Measurements from ENCODE around the gene RSPH3. TPM values are rescaled to one million over a fixed set of nuclear protein-coding genes. Genes with fewer than 3 reads are reported as not detected.
"Not testable (repeated sequence)": the region's sequence is repeated elsewhere in the genome, so short reads cannot be mapped to it uniquely, and the experiment has no call there.

RSPH3 gene
- total and polyA plus RNA-seq, 4 experiments from 2014 or later = 0.66 to 3.7 (median 3.5) TPM

DNA sequence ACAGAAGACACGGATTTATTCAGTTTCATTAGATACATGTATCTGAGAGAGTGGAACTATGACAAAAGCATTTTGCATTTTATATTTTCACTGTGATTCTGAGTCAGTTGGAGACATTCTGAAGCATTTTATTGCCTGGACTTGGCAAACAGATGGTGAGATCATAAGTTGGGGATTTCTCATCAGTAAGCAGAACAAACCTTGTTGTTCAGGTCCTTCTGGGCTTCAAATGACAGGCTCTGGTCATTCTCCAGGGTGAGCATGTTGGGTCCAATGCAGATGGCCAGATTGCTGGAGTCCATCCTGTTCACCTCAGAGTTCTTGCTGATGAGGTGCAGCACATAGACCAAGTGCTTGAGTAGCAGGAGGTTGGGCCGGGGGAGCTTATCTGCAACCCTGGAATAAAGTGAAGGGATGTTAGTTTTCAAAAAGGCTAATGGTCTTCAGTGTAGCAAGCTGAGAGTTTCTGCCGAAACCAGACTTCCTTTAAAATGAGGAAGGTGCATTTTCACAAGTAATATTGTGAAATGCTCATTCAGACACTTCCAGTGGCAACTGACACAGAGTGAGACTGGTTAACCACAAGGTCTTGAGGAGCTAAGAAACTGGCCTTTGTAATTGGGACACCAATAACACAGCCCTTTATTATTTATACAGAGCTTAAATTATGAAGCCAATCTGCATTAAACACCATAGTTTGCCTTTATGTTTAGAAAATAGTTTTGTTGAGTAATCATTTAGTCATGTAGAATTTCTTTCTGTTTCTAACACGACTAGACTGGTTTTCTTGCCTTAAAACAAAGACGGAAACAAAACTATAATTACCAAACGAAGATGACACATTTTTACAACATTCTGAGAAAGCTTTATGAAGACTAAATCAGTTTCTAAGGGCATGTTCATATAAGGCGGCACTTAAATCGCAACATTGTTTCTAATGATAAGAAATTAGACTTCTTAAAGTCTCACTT is 39.2 kb upstream of the RSPH3 start:
- intact Hi-C loops (cut with micrococcal nuclease) = loop anchor here (2.0 kb wide), 1 partner anchor 20 kb away; no protein-coding TSS in a partner anchor
- peaks cover 87 to 92% of the 10 kb centered on the region in 2 donors for H3K36me3 Mint-ChIP-seq
- CTCF ChIA-PET (ENCODE audit: partially characterized antibody) = interaction anchor here (0.9 to 14.2 kb wide), 7 partner anchors 19 to 379 kb away, joined by 3 to 333 read pairs (median 4); no protein-coding TSS in a partner anchor

GRCh38 chr6:159038318-159038717 is 38.3 kb upstream of the RSPH3 start:
- CTCF ChIA-PET (ENCODE audit: partially characterized antibody) = interaction anchor here (1.6 to 14.2 kb wide), 4 partner anchors 20 to 68 kb away, joined by 4 to 333 read pairs (median 112); no protein-coding TSS in a partner anchor
- peaks cover 75% of the 10 kb centered on the region for H3K36me3 ChIP-seq (ENCODE audit: insufficient read depth, low read length)

More for the DNA sequence above, 39.2 kb upstream of the RSPH3 start:
- Histone ChIP-seq H3K9me3 (ENCODE audit: control insufficient read depth in 1 of 2, low read length in 2 of 2) (no peaks in the 10 kb centered on the region), H3K4me1 (ENCODE audit: insufficient read depth, low read length) (peaks cover 75% of the 10 kb centered on the region), H3K27ac (ENCODE audit: low read depth, low read length) (peak overlapping the region; percentile 82), H3K27me3 (ENCODE audit: insufficient read depth, low read length) (no peaks in the 10 kb centered on the region), H3K36me3 (ENCODE audit: insufficient read depth, low read length) (peaks cover 77% of the 10 kb centered on the region), H3K4me3 (ENCODE audit: low read length in 2 of 2) (peak overlapping the region; percentile 32 to 79)
- Mint-ChIP-seq H3K9me3 (no peaks in the 10 kb centered on the region), H3K4me1 (peaks cover 43 to 87% (median 62%) of the 10 kb centered on the region in 4 donors), H3K4me3 (peak overlapping the region; percentile 99 to 100 (median 100)), H3K27me3 (no peaks in the 10 kb centered on the region), H3K27ac (peak overlapping the region; percentile 93 to 100 (median 99))
- DNase-seq = peak in 4 of 5 donors; percentile 38 to 64 (median 44)
- POLR2A ChIA-PET (ENCODE audit: partially characterized antibody) = interaction anchor here (0.7 to 17.5 kb wide), 10 partner anchors 9 to 186 kb away, joined by 4 to 651 read pairs (median 6); partner anchors contain the start of gene RSPH3

DNA sequence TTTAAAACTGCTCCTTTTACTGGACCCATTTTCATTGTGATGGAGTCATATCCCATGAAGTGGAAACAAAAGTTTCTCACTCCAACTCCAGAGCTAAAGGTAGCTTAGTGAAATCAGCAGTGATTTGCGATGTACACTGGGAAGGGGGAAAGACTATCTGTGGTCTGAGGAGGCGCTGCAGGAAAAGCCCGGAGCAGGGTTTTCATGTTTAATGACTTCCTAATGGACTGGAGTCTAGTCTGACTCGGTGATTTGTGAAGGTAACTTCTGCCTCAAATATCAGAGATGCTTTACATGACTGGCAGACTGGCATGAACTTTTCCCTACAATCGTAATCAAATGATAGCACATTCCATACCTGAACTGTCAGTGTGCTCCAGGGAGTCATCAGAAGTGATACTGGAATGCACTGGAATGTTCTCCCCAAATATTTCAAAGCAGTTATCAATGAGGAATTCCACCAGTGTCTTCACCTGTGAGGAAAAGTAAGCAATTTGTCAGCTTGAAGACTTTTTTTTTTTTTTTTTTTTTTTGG is 37.8 kb upstream of the RSPH3 start:
- H3K27me3 ChIP-seq (ENCODE audit: insufficient read depth, low read length) = no peaks in the 10 kb centered on the region
- H3K9me3 ChIP-seq (ENCODE audit: control insufficient read depth in 1 of 2, low read length in 2 of 2) = no peaks in the 10 kb centered on the region
- H3K27ac ChIP-seq (ENCODE audit: low read depth, low read length) = peak overlapping the region; percentile 40
- H3K27ac Mint-ChIP-seq = peak overlapping the region; percentile 82 to 100 (median 93)
- H3K4me3 ChIP-seq (ENCODE audit: low read length in 2 of 2) = no peak overlapping the region
- ChIA-PET POLR2A (ENCODE audit: partially characterized antibody) (interaction anchor here (0.7 to 17.5 kb wide), 9 partner anchors 20 to 93 kb away, joined by 3 to 651 read pairs (median 4); no protein-coding TSS in a partner anchor), CTCF (ENCODE audit: partially characterized antibody) (interaction anchor here (1.6 to 14.2 kb wide), 4 partner anchors 20 to 68 kb away, joined by 4 to 333 read pairs (median 112); no protein-coding TSS in a partner anchor)
- H3K4me3 Mint-ChIP-seq = peak overlapping the region; percentile 26 to 99 (median 68)
- intact Hi-C loops (cut with micrococcal nuclease) = loop anchor here (2.0 kb wide), 1 partner anchor 19 kb away; no protein-coding TSS in a partner anchor
- peaks cover 46 to 84% (median 68%) of the 10 kb centered on the region in 4 donors for H3K4me1 Mint-ChIP-seq
- H3K27me3 Mint-ChIP-seq = no peaks in the 10 kb centered on the region
- peaks cover 73 to 82% of the 10 kb centered on the region in 2 donors for H3K36me3 Mint-ChIP-seq
- H3K9me3 Mint-ChIP-seq = no peaks in the 10 kb centered on the region
- no peak for DNase-seq
- H3K36me3 ChIP-seq (ENCODE audit: insufficient read depth, low read length) = peaks cover 70% of the 10 kb centered on the region
- peaks cover 75% of the 10 kb centered on the region for H3K4me1 ChIP-seq (ENCODE audit: insufficient read depth, low read length)

More at GRCh38 chr6:159038318-159038717, 38.3 kb upstream of the RSPH3 start:
- Histone ChIP-seq H3K27ac (ENCODE audit: low read depth, low read length) (peak overlapping the region; percentile 40), H3K4me1 (ENCODE audit: insufficient read depth, low read length) (peaks cover 75% of the 10 kb centered on the region)
- H3K4me3 Mint-ChIP-seq = peak overlapping the region in 7 of 8 donors; percentile 20 to 100 (median 71)
- H3K27me3 ChIP-seq (ENCODE audit: insufficient read depth, low read length); H3K9me3 Mint-ChIP-seq; H3K4me3 ChIP-seq (ENCODE audit: low read length in 2 of 2); H3K9me3 ChIP-seq (ENCODE audit: control insufficient read depth in 1 of 2, low read length in 2 of 2); H3K27me3 Mint-ChIP-seq; DNase-seq: not testable (repeated sequence)
- intact Hi-C loops (cut with micrococcal nuclease) = loop anchor here (2.0 kb wide), 1 partner anchor 20 kb away; no protein-coding TSS in a partner anchor
- POLR2A ChIA-PET (ENCODE audit: partially characterized antibody) = interaction anchor here (0.7 to 17.5 kb wide), 8 partner anchors 21 to 185 kb away, joined by 3 to 651 read pairs (median 4); no protein-coding TSS in a partner anchor
- peak overlapping the region in 6 of 7 donors; percentile 36 to 100 (median 99) for H3K27ac Mint-ChIP-seq
- peaks cover 43 to 84% (median 65%) of the 10 kb centered on the region in 4 donors for H3K4me1 Mint-ChIP-seq
- peaks cover 78 to 87% of the 10 kb centered on the region in 2 donors for H3K36me3 Mint-ChIP-seq

DNA sequence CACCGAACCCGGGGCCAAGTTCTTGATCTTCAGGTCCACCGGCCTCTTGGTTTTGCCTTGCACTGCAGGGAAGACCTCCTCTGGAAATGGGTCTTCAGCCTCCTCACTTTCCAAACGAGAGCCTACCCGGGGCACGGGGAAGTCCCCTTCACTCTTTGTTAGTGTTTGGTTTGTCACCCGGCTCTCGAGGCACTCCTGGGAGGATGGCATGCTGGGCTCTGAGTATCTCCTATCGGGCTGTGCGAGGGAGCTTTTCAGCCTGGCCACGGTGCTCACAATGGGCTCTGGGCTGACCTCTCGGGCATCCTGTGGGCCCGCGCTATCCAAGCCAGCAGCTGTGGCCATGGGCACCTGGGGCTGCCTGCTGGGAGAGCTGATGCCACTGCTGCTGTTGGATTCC is 36.7 kb upstream of the RSPH3 start:
- intact Hi-C loops (cut with micrococcal nuclease) = no loop called here
- Histone ChIP-seq H3K9me3 (ENCODE audit: control insufficient read depth in 1 of 2, low read length in 2 of 2) (no peaks in the 10 kb centered on the region), H3K4me1 (ENCODE audit: insufficient read depth, low read length) (peaks cover 71% of the 10 kb centered on the region), H3K36me3 (ENCODE audit: insufficient read depth, low read length) (peaks cover 64% of the 10 kb centered on the region), H3K27me3 (ENCODE audit: insufficient read depth, low read length) (no peaks in the 10 kb centered on the region), H3K27ac (ENCODE audit: low read depth, low read length) (peak overlapping the region; percentile 29), H3K4me3 (ENCODE audit: low read length in 2 of 2) (no peak overlapping the region)
- peaks cover 61 to 71% of the 10 kb centered on the region in 2 donors for H3K36me3 Mint-ChIP-seq
- no peaks in the 10 kb centered on the region for H3K9me3 Mint-ChIP-seq
- ChIA-PET POLR2A (ENCODE audit: partially characterized antibody) (interaction anchor here (0.9 to 17.5 kb wide), 7 partner anchors 8 to 86 kb away, joined by 3 to 651 read pairs (median 8); partner anchors contain the start of gene TAGAP), CTCF (ENCODE audit: partially characterized antibody) (interaction anchor here (1.6 to 14.2 kb wide), 3 partner anchors 18 to 69 kb away, joined by 4 to 333 read pairs (median 220); no protein-coding TSS in a partner anchor)
- DNase-seq = no peak
- H3K27ac Mint-ChIP-seq = peak overlapping the region; percentile 57 to 99 (median 85)
- peaks cover 46 to 79% (median 63%) of the 10 kb centered on the region in 4 donors for H3K4me1 Mint-ChIP-seq
- H3K4me3 Mint-ChIP-seq = peak overlapping the region in 6 of 8 donors; percentile 29 to 79 (median 49)
- H3K27me3 Mint-ChIP-seq = no peaks in the 10 kb centered on the region

DNA sequence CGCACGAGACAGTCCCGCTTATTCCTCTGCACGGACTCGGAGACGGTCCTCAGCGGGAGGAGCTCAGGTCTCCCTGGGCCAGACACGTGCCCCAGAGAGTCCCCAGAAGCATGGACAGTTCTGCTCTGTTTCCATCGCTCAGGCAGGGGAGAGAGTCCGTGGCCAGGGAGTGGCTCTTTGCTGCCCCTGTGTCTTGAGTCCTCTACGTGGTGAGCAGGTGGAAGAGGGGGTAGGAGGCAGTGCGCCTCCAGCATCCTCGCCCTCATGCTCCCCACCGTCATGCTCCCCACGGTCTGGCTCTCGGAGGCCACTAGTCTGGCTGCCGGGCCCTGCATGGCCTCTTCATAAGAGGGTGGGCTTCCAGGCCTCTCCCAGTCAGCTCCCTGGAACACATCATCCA is 35.9 kb upstream of the RSPH3 start:
- ChIA-PET CTCF (ENCODE audit: partially characterized antibody) (interaction anchor here (1.1 to 14.2 kb wide), 4 partner anchors 9 to 70 kb away, joined by 5 to 333 read pairs (median 113); partner anchors contain the start of gene TAGAP), POLR2A (ENCODE audit: partially characterized antibody) (interaction anchor here (0.9 to 17.5 kb wide), 10 partner anchors 9 to 99 kb away, joined by 3 to 651 read pairs (median 8); partner anchors contain the start of genes RSPH3 and TAGAP)
- Histone ChIP-seq H3K4me3 (ENCODE audit: low read length in 2 of 2) (no peak overlapping the region), H3K27ac (ENCODE audit: low read depth, low read length) (peak overlapping the region; percentile 29), H3K9me3 (ENCODE audit: control insufficient read depth in 1 of 2, low read length in 2 of 2) (no peaks in the 10 kb centered on the region), H3K4me1 (ENCODE audit: insufficient read depth, low read length) (peaks cover 63% of the 10 kb centered on the region), H3K36me3 (ENCODE audit: insufficient read depth, low read length) (peaks cover 56% of the 10 kb centered on the region), H3K27me3 (ENCODE audit: insufficient read depth, low read length) (no peaks in the 10 kb centered on the region)
- Mint-ChIP-seq H3K36me3 (peaks cover 54 to 63% of the 10 kb centered on the region in 2 donors), H3K4me1 (peaks cover 40 to 75% (median 57%) of the 10 kb centered on the region in 4 donors), H3K4me3 (peak overlapping the region in 7 of 8 donors; percentile 9 to 53 (median 33)), H3K27me3 (no peaks in the 10 kb centered on the region), H3K27ac (peak overlapping the region in 6 of 7 donors; percentile 65 to 99 (median 84)), H3K9me3 (no peaks in the 10 kb centered on the region)
- intact Hi-C loops (cut with micrococcal nuclease) = no loop called here
- DNase-seq = no peak

- peaks cover 29 to 40% of the 10 kb centered on the region in 2 donors for H3K36me3 Mint-ChIP-seq
- no peaks in the 10 kb centered on the region for H3K27me3 Mint-ChIP-seq
- Histone ChIP-seq H3K27ac (ENCODE audit: low read depth, low read length) (no peak overlapping the region), H3K36me3 (ENCODE audit: insufficient read depth, low read length) (peaks cover 33% of the 10 kb centered on the region), H3K4me3 (ENCODE audit: low read length in 2 of 2) (no peak overlapping the region), H3K4me1 (ENCODE audit: insufficient read depth, low read length) (peaks cover 38% of the 10 kb centered on the region), H3K9me3 (ENCODE audit: control insufficient read depth in 1 of 2, low read length in 2 of 2) (no peaks in the 10 kb centered on the region), H3K27me3 (ENCODE audit: insufficient read depth, low read length) (no peaks in the 10 kb centered on the region)
- no peak overlapping the region for H3K4me3 Mint-ChIP-seq
- H3K4me1 Mint-ChIP-seq = peaks cover 23 to 51% (median 37%) of the 10 kb centered on the region in 4 donors
- ChIA-PET POLR2A (ENCODE audit: partially characterized antibody) (interaction anchor here (0.8 to 17.5 kb wide), 6 partner anchors 8 to 71 kb away, joined by 3 to 651 read pairs (median 12); partner anchors contain the start of genes RSPH3 and TAGAP), CTCF (ENCODE audit: partially characterized antibody) (interaction anchor here (1.5 to 14.2 kb wide), 3 partner anchors 22 to 101 kb away, joined by 5 to 333 read pairs (median 220); no protein-coding TSS in a partner anchor)
- peak overlapping the region in 6 of 7 donors; percentile 48 to 86 (median 64) for H3K27ac Mint-ChIP-seq
- DNase-seq = no peak
- intact Hi-C loops (cut with micrococcal nuclease) = no loop called here
- no peaks in the 10 kb centered on the region for H3K9me3 Mint-ChIP-seq
Observed at GRCh38 chr6:159033160-159034049, 33.4 kb upstream of the RSPH3 start.

Data from CD4-positive, alpha-beta memory T cell (primary cell).